Activated effector memory CD4-positive, alpha-beta T cell treated with Interleukin-2 at 50 U/mL for 16 hours (primary cell): Measurements from ENCODE around the gene LARGE1.

ENCODE experiments used
- DNase-seq: peaks from one replicate; pipeline ENCODE4 v3.0.0-alpha.2; 2020

Gene LARGE1

DNA sequence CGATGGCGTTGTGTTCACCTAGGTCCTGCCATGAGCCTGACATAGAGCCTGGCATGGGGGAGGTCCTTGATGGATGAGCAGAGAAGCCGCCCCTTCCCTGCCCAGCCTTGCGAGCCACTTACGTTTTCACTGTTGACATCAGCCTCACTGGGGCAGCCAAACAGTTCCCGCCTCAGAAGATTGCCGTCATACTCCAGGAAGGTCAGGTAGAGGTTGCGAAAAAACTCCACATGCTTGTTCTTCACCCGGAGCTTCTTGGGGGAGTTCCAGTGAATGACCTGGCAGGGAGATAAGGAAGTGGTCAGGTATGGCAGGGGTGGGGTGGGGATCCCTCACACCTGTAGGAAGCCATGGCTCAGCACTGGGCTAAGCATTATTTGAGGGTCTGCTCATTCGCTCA lies 582.8 kb downstream of the LARGE1 start:
- no peak for DNase-seq

DNA sequence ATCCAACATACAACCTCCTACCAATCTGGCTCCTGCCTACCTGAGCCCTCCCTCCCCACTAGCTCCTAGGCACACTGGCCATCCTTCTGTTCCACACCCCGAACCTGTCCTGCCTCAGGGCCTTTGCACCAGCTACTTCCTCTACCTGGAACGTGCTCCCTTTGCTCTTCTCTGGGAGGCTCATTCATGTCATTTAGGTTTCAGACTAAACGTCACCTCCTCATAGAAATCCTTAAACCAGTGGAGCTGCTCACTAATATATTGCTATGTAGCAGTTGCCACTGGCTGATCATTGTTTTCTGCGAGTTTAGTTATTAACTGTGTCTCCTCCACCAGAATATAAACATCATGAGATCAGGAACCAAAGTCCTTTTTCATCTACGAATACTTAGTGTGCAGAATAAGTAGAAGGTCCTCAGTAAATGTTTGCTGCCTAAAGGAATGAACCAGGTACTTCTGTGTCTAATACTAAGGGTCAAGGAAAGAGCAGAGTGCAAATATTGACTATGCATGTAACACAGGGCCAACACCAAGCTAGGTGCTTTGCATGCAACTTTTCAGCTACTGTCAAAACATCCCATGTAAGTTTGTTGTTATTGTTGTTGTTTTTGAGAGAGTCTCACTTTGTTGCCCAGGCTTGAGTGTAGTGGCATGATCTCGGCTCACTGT lies 584.5 kb downstream of the LARGE1 start:
- no peak for DNase-seq

DNA sequence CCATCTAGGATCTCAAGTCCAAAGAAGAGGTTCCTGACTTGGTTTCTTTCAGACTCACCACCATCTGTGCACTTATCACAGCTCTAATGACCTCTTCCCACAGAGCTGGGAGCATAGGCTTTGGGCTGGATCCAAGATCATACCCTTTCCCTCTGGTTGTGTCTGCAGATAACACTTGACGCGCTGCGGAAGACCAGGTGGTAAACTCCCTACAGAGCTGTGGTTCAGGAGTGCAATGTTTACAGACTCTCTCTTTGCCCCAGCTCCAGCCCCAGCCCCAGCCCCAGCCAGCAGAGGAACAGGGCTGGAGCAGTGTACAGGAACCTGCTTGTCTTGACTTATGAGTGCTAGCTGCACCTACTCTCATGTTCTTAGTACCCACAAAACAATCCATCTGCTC lies 587.7 kb downstream of the LARGE1 start:
- no peak for DNase-seq

DNA sequence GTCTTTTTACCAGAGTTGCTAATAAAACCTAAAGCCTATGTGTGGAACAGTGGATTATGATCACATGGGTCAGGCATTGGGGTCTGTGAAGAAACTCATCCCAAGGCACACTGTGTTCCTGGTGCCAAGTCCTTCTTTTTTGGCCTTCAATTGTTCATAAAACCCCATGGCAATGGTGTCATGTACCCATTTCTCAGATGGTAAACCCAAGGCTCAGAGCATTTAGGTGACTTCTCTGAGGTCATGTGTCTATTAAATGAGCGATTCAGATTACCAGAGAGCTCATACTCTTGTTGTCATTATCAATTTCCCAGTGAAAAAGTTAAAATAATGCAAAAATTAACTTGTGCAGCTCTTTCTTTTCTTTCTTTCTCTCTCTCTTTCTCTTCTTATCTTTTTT lies 589.3 kb downstream of the LARGE1 start:
- no peak for DNase-seq

DNA sequence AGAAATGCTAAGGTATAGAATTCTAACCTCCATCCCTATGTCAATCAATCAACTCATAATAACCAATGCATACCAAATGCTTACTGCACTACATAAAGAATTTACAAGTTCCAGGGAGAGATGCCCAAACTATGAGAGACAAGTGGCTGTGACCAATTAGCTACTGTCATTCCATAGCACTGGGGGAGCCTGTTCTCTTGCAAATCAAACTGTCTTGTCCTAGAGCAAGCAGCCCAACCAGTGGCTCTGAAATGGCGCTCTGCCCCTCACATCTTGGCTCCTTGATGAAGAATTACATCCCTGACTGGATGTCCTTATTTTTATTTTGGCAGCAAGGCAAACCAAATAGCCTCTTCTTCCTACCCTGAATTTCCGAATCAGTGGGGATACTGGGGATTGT lies 589.7 kb downstream of the LARGE1 start:
- no peak for DNase-seq

DNA sequence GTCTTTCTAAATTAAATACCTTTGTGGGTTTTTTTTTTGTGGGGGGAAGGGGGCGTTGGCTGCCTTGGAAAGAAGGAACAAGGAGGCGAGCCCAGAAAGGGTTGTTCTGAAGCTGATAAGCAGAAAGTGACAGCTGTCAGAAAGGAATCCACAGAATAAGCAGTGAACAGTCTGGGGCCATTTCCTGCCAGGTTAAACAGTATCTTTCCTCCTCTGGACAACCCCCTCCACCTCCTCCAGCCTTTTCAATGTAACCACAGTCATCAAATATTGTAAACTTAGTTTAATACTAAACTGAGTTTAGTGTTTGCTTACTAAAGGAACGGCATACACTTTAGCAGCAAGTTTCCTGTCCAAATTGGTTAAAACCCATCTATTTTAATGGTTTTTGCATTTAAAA lies 590.9 kb downstream of the LARGE1 start:
- DNase-seq, result no peak

DNA sequence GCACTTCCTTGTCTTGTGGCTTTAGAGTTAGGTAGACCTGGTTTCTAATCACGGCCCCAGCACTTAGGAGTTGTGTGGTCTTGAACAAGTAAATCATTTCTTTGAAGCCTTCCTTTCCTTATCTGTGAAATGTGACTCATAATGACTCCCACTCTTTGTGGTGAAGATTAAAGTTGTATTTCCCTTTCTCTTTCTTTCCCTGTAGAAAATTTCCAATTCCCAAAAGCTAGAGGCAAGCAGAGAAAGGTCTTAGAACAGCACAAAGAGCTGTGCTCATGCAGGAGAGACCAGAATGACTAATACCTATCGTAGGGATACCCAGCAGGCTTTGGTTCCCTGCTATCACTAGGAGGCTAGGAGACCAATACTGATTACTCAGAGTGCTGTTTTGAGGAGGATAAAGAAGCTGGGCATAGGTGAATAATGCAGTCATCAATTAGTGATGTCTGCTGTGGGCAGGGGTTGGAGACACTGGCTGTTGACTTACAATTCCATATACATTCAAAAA lies 591.4 kb downstream of the LARGE1 start:
- DNase-seq, result no peak

DNA sequence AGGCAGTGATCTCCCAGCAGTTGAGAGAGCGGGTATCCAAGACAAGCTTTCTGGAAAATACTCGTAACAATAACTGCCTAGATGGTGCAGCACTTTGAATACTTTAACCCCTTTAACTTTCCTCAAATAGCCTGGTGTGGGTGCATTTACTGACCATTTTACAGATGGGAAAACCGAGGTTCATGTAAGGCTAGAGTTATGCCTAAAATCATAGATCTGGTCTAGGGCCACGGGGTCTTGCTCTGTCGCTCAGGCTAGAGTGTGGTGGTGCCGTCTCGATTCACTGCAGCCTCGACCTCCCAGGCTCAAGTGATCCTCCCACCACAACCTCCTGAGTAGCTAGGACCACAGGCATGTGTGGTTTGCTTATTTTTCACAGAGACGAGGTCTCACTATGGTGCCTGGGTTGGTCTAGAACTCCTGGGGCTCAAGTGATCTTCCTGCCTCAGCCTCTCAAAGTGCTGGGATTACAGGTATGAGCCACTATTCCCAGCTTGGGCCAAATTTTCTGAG lies 592.9 kb downstream of the LARGE1 start:
- no peak for DNase-seq

DNA sequence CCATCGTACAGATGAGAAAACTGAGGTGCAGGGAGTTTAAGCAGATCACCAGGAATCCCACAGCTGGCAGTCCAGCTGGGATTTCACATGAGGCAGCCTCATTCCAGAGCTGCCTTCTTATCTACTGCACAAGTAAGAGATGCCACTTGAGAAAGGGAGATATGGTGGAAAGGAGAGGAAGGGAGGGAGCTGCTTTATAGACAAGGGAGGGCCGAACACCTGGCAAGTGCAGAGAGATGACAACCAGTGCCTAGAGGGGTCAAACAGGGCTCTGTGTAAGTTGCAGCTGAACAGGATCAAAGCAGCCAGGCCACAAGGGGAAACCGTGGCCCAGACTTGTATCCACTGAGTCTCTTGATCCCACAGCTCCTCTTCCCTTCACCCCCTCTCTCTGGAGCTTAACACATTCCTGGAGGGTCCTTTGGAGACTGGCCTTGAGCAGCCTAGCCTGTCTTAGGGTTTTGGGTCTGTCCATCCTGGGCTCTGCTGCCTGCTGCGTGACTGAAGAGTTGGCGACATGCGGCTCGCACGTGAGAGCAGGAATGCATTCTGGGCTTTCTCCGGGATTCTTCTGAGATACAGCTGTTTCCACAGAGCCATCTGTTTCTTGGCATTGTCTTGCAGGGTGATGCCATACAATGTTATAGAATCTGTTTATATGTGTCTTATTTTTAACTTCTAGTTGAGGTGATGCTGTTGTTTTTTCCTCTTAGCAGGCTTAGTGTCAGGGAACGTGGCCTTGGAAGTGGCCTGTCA lies 593.6 kb downstream of the LARGE1 start:
- no peak for DNase-seq

DNA sequence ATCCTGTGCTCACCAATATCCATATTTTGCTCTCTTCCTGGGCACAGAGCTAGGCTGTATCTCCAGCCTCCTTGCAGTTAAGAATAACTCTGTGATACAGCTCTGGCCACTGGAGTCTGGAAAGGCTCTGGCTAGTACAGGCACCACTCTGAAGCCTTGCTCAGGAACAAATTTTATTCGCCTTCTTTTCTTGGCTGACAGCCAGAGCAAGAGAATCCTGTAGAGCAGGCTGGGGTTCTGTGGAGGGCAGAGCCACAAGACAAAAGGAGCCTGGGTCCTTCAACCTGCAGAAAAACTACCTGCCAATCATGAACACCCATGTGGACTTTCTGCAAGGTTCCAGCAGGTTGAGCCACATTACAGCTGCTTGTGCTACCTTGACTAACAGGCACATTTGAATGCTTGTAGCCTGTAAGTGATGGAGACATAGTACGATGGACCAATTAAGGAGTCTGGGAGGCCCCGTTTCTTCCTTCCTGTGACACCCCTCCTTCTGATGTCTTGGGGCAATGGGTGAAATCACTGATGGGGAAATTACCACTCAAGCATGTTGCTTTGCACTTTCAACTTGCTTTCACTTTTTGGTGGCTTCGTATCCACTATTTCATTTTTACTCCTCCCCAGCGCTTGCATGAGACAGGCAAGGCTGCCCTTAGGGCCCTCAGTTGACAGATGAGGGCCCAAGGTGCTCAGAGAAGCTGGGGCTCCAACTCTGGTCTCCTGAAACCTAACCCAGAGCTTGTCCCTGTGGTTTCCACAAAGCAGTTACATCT lies 594.9 kb downstream of the LARGE1 start:
- DNase-seq, result no peak

DNA sequence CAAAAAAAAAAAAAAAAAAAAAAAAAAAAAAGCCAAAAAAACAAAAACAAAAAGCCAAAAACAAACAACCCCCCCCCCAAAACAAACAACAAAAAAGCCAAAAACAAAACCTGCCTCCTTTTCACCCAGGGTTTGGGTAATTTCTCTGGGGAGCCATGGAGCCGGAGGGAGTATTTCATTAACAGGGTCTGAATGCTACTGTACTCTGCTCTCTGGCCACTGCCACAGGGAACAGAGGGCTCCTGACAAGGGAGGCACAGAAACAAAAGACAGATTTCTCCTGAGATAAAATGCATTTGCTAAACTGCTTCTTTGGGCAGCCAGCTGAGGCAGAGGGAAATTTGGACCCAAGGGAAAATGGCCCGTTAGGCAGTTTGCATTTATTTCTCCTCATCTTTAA lies 596.0 kb downstream of the LARGE1 start:
- no peak for DNase-seq

DNA sequence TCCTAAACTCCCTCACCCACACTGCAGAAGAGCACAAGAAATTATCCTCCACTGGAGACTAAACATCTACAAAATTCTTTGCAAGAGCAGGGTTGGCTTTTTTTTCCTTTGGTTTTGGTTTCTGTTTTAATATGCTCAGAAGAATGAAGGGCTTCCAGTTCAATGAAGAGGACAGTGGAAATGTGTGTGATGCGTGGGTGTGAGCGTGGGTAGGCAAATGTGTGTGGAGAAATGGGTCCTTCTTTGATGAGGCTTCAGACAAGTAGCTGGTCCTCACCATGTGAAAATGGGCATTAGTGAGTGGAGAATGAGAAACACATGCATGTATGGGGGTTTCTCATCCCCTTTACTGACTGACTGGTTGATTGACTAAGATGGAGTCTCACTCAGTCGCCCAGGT lies 598.8 kb downstream of the LARGE1 start:
- DNase-seq, result no peak

DNA sequence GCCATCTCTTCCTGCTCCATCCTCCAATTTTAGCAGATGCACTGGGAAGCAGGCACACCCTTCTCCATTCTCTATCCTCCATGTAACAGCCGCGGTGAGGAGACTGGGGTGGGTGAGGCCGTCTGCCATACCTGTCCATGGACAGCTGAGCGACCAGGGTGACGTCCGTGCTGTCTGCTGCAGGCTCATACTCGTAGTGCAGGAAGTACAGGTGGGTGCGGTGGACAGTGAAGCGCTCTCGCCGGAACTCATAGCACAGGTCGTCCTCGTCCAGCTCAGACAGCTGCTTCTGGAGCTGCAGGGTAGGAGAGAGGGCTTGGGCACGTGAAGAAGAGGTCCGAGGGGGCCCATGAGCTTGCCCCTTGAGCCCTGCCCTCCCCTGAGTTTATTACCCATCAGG lies 604.3 kb downstream of the LARGE1 start:
- DNase-seq, result no peak

DNA sequence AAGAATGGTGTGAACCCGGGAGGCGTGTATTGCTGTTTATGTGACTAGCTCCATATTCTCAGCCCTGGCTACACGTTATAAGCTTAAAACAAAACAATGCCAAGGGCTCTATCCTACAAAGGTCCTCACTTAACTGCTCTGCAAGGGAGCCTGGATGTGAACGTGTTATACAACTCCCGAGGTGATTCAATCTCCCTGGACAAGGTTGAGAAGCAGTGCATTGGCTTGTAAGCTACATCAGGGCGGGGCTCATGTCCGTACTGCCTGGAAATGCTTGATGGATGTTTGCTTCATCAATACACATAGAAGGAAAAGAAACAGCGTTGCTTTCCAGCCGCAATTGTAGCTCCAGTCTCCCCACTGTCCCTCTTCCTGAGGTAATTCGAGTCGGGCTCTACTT lies 605.2 kb downstream of the LARGE1 start:
- no peak for DNase-seq

DNA sequence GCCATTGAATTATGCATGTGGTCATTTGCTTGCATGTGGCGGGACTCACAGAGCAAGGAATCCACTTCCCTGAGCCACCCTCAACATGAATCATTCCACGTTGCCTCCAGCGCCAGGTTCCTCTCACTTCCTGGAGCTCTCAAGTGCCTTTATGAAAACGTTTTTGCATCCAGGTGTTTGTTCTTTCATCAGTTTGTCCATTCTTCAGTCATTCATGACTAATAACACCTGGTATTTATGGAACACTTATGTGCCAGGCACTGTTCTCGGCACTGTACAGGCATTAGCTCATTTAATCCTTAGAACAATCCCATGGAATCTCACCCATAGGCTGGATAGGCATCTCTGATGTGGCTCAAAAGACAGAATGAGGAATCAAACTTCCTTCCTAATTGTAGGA lies 606.0 kb downstream of the LARGE1 start:
- DNase-seq, result no peak

DNA sequence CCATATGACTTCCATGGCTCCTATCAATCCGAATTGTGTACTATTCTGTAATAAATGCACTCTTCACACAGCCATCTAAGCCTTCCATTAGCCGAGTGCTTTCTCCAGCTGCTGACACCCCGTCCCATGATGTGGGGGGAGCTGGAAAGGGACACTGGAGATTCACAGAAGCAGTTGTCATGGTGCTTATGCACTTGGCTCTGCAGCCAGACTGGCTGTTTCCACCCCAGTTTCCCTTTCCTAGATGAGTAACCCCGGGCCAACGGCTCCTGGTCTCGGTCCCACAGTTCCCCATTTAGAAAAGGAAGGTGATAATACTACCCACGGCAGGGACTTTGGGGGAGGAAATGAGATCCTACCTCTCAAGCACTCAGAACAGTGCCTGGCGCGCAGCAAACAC lies 617.2 kb downstream of the LARGE1 start:
- DNase-seq, result no peak

DNA sequence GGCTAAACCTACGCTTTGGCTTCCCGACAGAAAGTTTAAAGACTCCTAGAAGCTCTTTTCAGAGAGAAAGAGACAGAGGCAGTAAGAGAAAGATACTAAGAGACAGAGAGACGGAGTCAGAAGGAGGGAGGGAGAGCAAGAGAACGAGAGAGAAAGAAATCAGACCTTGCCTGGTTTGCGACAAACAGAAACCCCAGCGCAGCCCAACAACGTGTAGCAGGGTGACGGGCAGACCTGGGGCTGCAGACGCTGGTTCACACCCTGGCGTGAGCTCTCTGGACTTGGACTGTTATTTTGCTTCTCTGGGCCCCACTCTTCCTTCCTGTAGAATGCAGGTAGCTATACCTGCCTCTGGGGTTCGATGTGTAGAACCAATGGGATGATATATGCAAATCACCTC lies 617.7 kb downstream of the LARGE1 start:
- DNase-seq, result no peak

DNA sequence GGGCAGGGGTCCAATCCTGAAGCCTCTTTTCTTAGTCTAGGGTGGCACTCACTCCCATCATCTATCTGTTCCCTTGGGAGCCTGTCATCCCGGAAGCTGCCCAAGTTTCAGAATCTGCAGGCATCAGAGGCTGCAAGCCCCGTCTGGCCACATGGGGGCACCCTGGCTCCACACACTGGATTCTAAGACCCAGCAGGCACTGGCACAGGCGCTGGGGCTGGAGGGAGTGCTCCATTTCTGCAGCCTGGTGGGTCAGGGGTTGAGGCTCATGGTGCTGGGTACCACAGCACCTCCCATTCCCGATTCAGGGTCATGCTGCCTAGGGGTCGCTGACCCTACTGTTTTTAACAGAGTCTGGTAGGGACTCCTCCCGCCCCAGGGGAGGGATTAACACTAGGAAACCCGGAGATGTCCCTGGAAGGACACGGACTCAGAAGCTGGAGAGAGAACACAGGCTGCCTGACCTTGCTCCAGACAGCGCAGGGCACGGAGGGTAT lies 618.2 kb downstream of the LARGE1 start:
- DNase-seq, result no peak

DNA sequence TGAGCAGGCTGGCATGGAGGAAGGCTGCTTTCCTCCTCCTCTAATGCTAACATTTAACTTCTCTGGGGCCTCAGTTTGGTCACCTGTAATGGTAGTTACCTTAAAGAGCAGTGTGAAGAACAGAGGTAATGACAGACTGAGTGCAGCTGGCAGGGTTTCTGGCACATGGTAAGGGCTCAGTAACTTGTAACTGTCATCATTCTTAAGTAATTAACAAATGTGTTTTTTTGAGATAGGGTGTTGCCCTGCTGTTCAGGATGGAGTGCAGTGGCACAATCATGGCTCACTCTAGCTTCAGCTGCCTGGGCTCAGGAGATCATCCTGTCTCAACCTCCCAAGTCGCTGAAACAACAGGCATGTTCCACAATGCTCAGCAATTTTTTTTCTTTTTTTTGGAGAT lies 620.1 kb downstream of the LARGE1 start:
- DNase-seq, result no peak

DNA sequence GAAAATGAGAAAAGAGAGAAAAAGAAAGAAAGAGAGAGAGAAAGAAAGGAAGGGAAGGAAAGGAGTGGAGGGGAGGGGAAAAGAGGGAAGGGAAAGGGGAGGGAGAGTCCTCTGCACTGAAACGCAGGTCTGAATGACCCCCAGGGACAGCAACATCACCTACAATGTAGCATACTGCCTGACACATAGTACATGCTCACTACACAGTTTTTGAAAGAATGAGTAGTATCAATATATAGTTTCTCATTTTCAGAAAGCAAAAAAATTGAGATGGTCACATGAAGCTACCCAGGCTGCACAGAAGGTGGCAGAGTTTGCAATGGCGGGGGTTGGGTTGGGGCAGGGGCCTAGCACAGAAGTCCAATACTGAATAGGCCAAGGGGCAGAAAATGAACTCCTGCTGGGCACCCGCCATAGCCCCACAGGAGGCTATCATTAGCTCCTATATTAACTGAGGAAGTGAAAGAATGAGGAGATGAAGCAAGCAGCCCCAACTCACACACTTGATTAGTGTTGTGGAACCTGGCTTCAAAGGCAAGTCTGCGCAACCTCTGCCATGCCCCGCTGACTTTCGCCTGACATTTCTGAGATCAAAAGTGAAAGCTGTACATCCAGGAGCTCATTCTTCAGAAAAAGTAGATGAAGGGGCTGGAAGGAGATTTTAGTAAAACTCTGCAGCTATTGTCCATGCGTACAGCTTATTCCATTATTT lies 620.9 kb downstream of the LARGE1 start:
- DNase-seq, result no peak

DNA sequence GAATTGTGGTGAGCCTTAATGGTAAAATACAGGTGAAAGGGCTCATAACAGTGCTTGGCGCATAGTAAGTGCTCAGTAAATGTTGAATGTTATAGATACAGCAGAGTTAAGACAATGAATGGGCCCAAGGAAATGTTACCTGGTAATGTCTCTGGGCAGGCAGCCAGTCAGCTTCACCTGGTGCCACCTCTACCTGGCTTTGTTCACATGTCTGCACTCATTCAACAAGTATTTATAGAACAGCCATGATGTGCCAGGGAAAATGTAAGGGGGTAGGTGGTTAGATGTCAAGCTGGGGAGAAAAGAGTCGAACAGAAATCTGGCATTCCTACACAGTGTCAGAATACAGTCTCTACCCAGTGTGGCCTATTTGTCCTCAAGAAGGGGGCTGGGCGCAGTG lies 623.3 kb downstream of the LARGE1 start:
- DNase-seq, result no peak

DNA sequence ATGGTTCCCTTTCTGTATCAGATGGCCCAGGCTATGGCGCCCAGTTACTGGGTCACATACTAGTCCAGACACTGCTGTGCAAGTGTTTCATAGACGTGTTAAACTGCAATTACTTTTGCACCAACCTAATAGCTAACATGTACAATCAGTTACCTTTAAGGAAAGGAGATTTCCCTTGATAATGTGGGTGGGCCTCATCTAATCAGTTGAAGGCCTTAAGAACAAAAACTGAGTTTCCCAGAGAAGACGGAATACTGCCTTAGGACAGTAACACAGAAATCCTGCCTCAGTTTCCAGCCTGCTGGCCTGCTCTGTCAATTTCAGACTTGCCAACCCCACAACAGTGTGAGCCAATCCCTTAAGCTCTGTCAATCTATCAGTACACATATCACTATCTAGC lies 632.2 kb downstream of the LARGE1 start:
- DNase-seq, result no peak

DNA sequence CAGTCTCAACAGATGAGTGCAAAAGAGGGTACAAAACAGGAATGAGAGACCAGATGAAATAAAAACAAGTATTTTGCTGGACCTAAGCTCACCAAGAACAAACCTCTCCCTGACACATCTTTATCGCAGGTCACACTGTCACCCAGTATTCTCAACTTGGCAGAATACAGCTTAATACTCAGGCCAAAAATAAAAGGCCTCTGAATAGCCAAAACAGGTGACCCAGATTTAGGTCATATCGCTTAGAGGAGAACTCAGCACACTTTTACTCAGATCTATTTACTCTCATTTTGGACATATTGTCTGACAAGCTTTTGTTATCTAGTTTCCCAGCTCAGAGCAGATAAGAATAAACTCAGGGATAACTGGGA lies 645.2 kb downstream of the LARGE1 start:
- DNase-seq, result no peak
